K562 (cell line): ENCODE data around the gene USP13. TPM values are rescaled to one million over a fixed set of nuclear protein-coding genes. Genes with fewer than 3 reads are reported as not detected.

Source experiments
- ATAC-seq: fragments of 200-7000 bp; cut with Tn5 transposase; 3 replicates; pipeline ENCODE4 v1.9.1; 2020; ENCODE audit warnings: moderate library complexity
- BruUV-seq: library from RNA; stranded (reverse); fragments of 400-500 nt; replicated peaks from 2 replicates; lab custom pipeline; 2021; lab: Mats Ljungman, UMichigan
- CTCF ChIA-PET: fragments of 300-600 bp; formaldehyde crosslinking; extraction: SDS; loops from one replicate; lab custom pipeline; 2021; ENCODE audit warnings: low intra/inter-chr PET ratio; lab: Yijun Ruan, JAX
- POLR2A ChIA-PET: fragments of 300-600, 350-650 bp; sonication (Branson Sonifier 250); formaldehyde crosslinking; extraction: SDS; loops from one replicate; lab custom pipeline; 2021; ENCODE audit warnings: antibody characterized with exemption, inconsistent platforms; lab: Yijun Ruan, JAX
- DNase-seq, 4 experiments: peaks; one replicate each; pipeline versions ENCODE4 v3.0.0 to v3.0.0-alpha.2; 2011 to 2018; ENCODE audit warnings: low spot score in 3 of 4, mixed read lengths in 3 of 4; ENCODE audit errors: extremely low read depth in 1 of 4
- FAIRE-seq: peaks from 2 replicates; lab custom pipeline; 2011; peaks lifted over from hg19 to GRCh38; lab: Jason Lieb, UNC
- H2AFZ ChIP-seq: 2 replicates; pipeline ENCODE4 v1.6.0; 2011; ENCODE audit warnings: low read depth, low read length, control low read depth, inconsistent platforms
- H3K27ac ChIP-seq: fragments of 200-600 bp; 3 replicates; pipeline ENCODE4 v1.8.0; 2011; ENCODE audit warnings: low read depth, mild to moderate bottlenecking, control low read depth, inconsistent platforms, low read length, moderate library complexity, mixed read lengths; ENCODE audit errors: extremely low read depth
- H3K27me3 ChIP-seq, 2 experiments: fragments of 300-600 bp in 1 of 2; 2 replicates in 1 of 2; 3 replicates in 1 of 2; pipeline versions ENCODE4 v1.6.0 to v1.8.0; 2011; ENCODE audit warnings: inconsistent platforms in 2 of 2, low read length in 2 of 2, mild to moderate bottlenecking in 1 of 2, mixed read lengths in 1 of 2, moderate library complexity in 1 of 2; ENCODE audit not compliant: control insufficient read depth in 2 of 2, insufficient read depth in 2 of 2
- H3K36me3 ChIP-seq: fragments of 300-600 bp; 3 replicates; pipeline ENCODE4 v1.8.0; 2011; ENCODE audit warnings: mild to moderate bottlenecking, low read length, inconsistent platforms; ENCODE audit not compliant: control insufficient read depth, insufficient read depth
- H3K4me1 ChIP-seq, 2 experiments: fragments of 200-600 bp in 1 of 2; replicated peaks in 1 of 2; 2 replicates in 1 of 2; 3 replicates in 1 of 2; pipeline versions ENCODE4 v1.5.1 to v1.8.0; 2011; ENCODE audit warnings: inconsistent platforms in 2 of 2, low read length in 2 of 2, mild to moderate bottlenecking in 1 of 2, mixed read lengths in 1 of 2, moderate library complexity in 1 of 2; ENCODE audit not compliant: control insufficient read depth in 2 of 2, insufficient read depth in 2 of 2
- H3K4me2 ChIP-seq: 2 replicates; pipeline ENCODE4 v1.6.1; 2011; ENCODE audit warnings: low read length, control low read depth, inconsistent platforms, mixed read lengths; ENCODE audit not compliant: insufficient read depth
- H3K4me3 ChIP-seq: fragments of 200-600 bp; sonication (generic), shearing (Covaris generic); 2 replicates; pipeline ENCODE4 v1.5.1; 2016; ENCODE audit warnings: control low read depth, inconsistent platforms
- H3K79me2 ChIP-seq: fragments of 200-600 bp; 3 replicates; pipeline ENCODE4 v1.8.0; 2011; ENCODE audit warnings: low read length, inconsistent platforms; ENCODE audit not compliant: control insufficient read depth, insufficient read depth
- H3K9ac ChIP-seq, 2 experiments: 2 replicates each; pipeline versions ENCODE4 v1.6.0 to v1.6.1; 2011; ENCODE audit warnings: low read depth in 2 of 2, low read length in 2 of 2, control low read depth in 1 of 2, inconsistent platforms in 1 of 2, mild to moderate bottlenecking in 1 of 2, mixed read lengths in 1 of 2; ENCODE audit not compliant: insufficient read depth in 1 of 2
- H3K9me1 ChIP-seq: one replicate; pipeline ENCODE4 v1.6.0; 2011; ENCODE audit warnings: inconsistent platforms, mild to moderate bottlenecking, low read length, moderate library complexity; ENCODE audit not compliant: control insufficient read depth, insufficient read depth
- H3K9me3 ChIP-seq: replicated peaks from 2 replicates; pipeline ENCODE4 v1.5.1; 2011; ENCODE audit warnings: low read depth, low read length, inconsistent platforms; ENCODE audit not compliant: control insufficient read depth, insufficient read depth
- H4K20me1 ChIP-seq: replicated peaks from 2 replicates; pipeline ENCODE4 v1.6.1; 2011; ENCODE audit warnings: low read length, inconsistent platforms, mixed read lengths; ENCODE audit not compliant: control insufficient read depth, insufficient read depth
- C11orf30 ChIP-seq: fragments of 450-650 bp; IDR thresholded peaks from 2 replicates; pipeline ENCODE4 v1.6.1; 2016; ENCODE audit warnings: low read depth, mild to moderate bottlenecking
- HMGN3 ChIP-seq: IDR thresholded peaks from 2 replicates; pipeline ENCODE4 v1.6.1; 2011; ENCODE audit warnings: borderline replicate concordance, low read depth, mild to moderate bottlenecking, mixed read lengths, low read length; ENCODE audit not compliant: insufficient read length; ENCODE audit errors: extremely low read depth
- HNRNPLL ChIP-seq: fragments of 200-400 bp; formaldehyde crosslinking; IDR thresholded peaks from 2 replicates; pipeline ENCODE4 v1.6.1; 2017; ENCODE audit warnings: low read length, low read depth, mild to moderate bottlenecking; ENCODE audit not compliant: poor library complexity, severe bottlenecking
- KLF16 ChIP-seq: IDR thresholded peaks from 2 replicates; pipeline ENCODE4 v1.6.1; 2016; ENCODE audit warnings: antibody characterized with exemption
- MECOM ChIP-seq: fragments of 250-450 bp; sonication (Bioruptor Pico); IDR thresholded peaks from 2 replicates; pipeline ENCODE4 v1.8.0; 2022; ENCODE audit warnings: inconsistent platforms
- NCOA1 ChIP-seq: fragments of 450-650 bp; IDR thresholded peaks from 2 replicates; pipeline ENCODE4 v1.6.1; 2016; ENCODE audit warnings: low read depth
- NFRKB ChIP-seq: fragments of 450-650 bp; IDR thresholded peaks from 2 replicates; pipeline ENCODE4 v1.6.1; 2016; ENCODE audit warnings: low read depth
- NR2C2 ChIP-seq, 2 experiments: fragments of 200-800 bp in 1 of 2; sonication (Bioruptor generic) in 1 of 2; sonication (generic) in 1 of 2; formaldehyde crosslinking in 1 of 2; IDR thresholded peaks; 2 replicates each; pipeline versions ENCODE4 v1.6.1 to v1.8.0; 2016 to 2022; ENCODE audit warnings: mild to moderate bottlenecking in 1 of 2, missing compliant biosample characterization in 1 of 2, missing genetic modification characterization in 1 of 2, missing genetic modification reagents in 1 of 2
- PTTG1 ChIP-seq: fragments of 450-650 bp; IDR thresholded peaks from 2 replicates; pipeline ENCODE4 v1.6.1; 2016; ENCODE audit warnings: low read depth, mild to moderate bottlenecking, missing genetic modification characterization, missing compliant biosample characterization
- XRCC3 ChIP-seq: fragments of 450-650 bp; IDR thresholded peaks from 2 replicates; pipeline ENCODE4 v1.6.1; 2017; ENCODE audit warnings: mild to moderate bottlenecking, moderate library complexity
- ZBTB11 ChIP-seq, 3 experiments: fragments of 200-800 bp in 1 of 3; fragments of 250-450 bp in 1 of 3; fragments of 450-650 bp in 1 of 3; sonication (Bioruptor Pico) in 1 of 3; sonication (Bioruptor generic) in 1 of 3; formaldehyde crosslinking in 1 of 3; IDR thresholded peaks; 2 replicates each; pipeline versions ENCODE4 v1.6.1 to v1.8.0; 2016 to 2022; ENCODE audit warnings: mild to moderate bottlenecking in 2 of 3, missing genetic modification characterization in 2 of 3, missing compliant biosample characterization in 1 of 3, moderate library complexity in 1 of 3
- ZNF408 ChIP-seq: fragments of 250-450 bp; sonication (Bioruptor Pico); IDR thresholded peaks from 2 replicates; pipeline ENCODE4 v1.4.0; 2020; ENCODE audit warnings: low read depth, mild to moderate bottlenecking, moderate library complexity
- WGBS: fragments of 100-300 bp; shearing (Covaris generic); methylation state at CpG from one replicate; pipeline ENCODE4 v1.1.6; 2016; ENCODE audit warnings: low coverage, mixed read lengths; ENCODE audit not compliant: insufficient coverage; ENCODE audit errors: missing lambda C conversion rate; 5-methylcytosine and 5-hydroxymethylcytosine counted together
- in situ Hi-C: fragments of 300-500 bp; cut with MboI; formaldehyde crosslinking; loops from 4 replicates; pipeline ENCODE4 v1.15.0; 2018; ENCODE audit warnings: inconsistent platforms, mixed read lengths
- intact Hi-C: fragments of 100-400 bp; cut with micrococcal nuclease; formaldehyde crosslinking; loops from 2 replicates; pipeline ENCODE4 v1.14.2; 2022
- polyA plus RNA-seq, 8 experiments: library from polyadenylated mRNA; depleted of rRNA in 4 of 8; stranded (reverse) in 5 of 8; unstranded in 3 of 8; fragments of >200 nt; fragmentation: Nextera tagmentation in 2 of 8; fragmentation: Illumina TruSeq in 1 of 8; extraction: Ambion mirVana in 2 of 8; extraction: Trizol in 1 of 8; gene quantifications; 2 replicates each; pipeline versions ENCODE4 v1.2.1 to v1.2.3, GENCODE V29; 2011 to 2014; ENCODE audit warnings: inconsistent platforms in 1 of 8, missing spikeins in 1 of 8
- total RNA-seq, 7 experiments: library from RNA; depleted of rRNA in 6 of 7; stranded (reverse); fragments of >200 nt in 6 of 7; fragmentation: Illumina TruSeq in 2 of 7; extraction: Trizol in 2 of 7; gene quantifications; 2 replicates each; pipeline versions ENCODE4 v1.2.1 to v1.2.3, GENCODE V29; 2011 to 2021; ENCODE audit warnings: low replicate concordance in 1 of 7
- TF ChIP-seq, protein P1 (sequence below), 2 experiments: IDR thresholded peaks in 1 of 2; conservative IDR thresholded peaks in 1 of 2; 2 replicates each; pipeline ENCODE4 v1.6.1; 2016; ENCODE audit warnings: low read depth in 2 of 2, mild to moderate bottlenecking in 1 of 2, missing compliant biosample characterization in 1 of 2, missing genetic modification characterization in 1 of 2, moderate library complexity in 1 of 2
- TF ChIP-seq, protein P2 (sequence below): fragments of 450-650 bp; IDR thresholded peaks from 2 replicates; pipeline ENCODE4 v1.6.1; 2017; ENCODE audit warnings: mild to moderate bottlenecking, moderate library complexity

Gene USP13
- total and polyA plus RNA-seq, 9 of the 15 experiments (the other 6 are each of a cell fraction or from before 2014, with no cell fraction given), result 0.11 to 2.3 (median 0.51) TPM

GRCh38 chr3:179668429-179668828, 15.6 kb downstream of the USP13 start:
- DNase-seq, result no peak
- Histone ChIP-seq H3K27me3 (peaks cover 18 to 43% of the 10 kb centered on the region in 2 experiments), H2AFZ (no peak overlapping the region), H4K20me1 (0 out of 2 replicates have a peak, but pooled peaks cover 3% of the 10 kb centered on the region), H3K9me3 (no peaks in the 10 kb centered on the region), H3K4me1 (no peaks in the 10 kb centered on the region), H3K27ac (no peak overlapping the region), H3K4me3 (no peak overlapping the region), H3K9ac (no peak overlapping the region), H3K36me3 (no peaks in the 10 kb centered on the region), H3K79me2 (no peaks in the 10 kb centered on the region), H3K4me2 (no peak overlapping the region), H3K9me1 (no peaks in the 10 kb centered on the region)
- no TSS peak for BruUV-seq
- ChIA-PET CTCF (no interaction called here), POLR2A (no interaction called here)
- ATAC-seq, result no peak
- FAIRE-seq, result no peak
- intact Hi-C loops (no loop called here), in situ Hi-C loops (no loop called here)
- 10% methylated on average over 1 of the region's 1 CpG for WGBS
- no peak for TF ChIP-seq KLF16
- TF ChIP-seq, protein P1, sequence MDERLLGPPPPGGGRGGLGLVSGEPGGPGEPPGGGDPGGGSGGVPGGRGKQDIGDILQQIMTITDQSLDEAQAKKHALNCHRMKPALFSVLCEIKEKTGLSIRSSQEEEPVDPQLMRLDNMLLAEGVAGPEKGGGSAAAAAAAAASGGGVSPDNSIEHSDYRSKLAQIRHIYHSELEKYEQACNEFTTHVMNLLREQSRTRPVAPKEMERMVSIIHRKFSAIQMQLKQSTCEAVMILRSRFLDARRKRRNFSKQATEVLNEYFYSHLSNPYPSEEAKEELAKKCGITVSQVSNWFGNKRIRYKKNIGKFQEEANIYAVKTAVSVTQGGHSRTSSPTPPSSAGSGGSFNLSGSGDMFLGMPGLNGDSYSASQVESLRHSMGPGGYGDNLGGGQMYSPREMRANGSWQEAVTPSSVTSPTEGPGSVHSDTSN (CRISPR knock-in tag; IDR thresholded peaks at IDR 0.05; ENCODE audit: low read depth), result no peak
- TF ChIP-seq, protein P1 (tag; conservative IDR thresholded peaks at IDR 0.05; ENCODE audit: low read depth), result no peak
- TF ChIP-seq NCOA1, result no peak
- TF ChIP-seq HNRNPLL, result no peak
- no peak for TF ChIP-seq NR2C2 (CRISPR knock-in tag; IDR thresholded peaks at IDR 0.05)
- no peak for TF ChIP-seq NR2C2 (tag; IDR thresholded peaks at IDR 0.05)
- TF ChIP-seq C11orf30, result no peak
- no peak for TF ChIP-seq ZBTB11 (CRISPR knock-in tag; IDR thresholded peaks at IDR 0.05)
- no peak for TF ChIP-seq NFRKB
- TF ChIP-seq, protein P2, sequence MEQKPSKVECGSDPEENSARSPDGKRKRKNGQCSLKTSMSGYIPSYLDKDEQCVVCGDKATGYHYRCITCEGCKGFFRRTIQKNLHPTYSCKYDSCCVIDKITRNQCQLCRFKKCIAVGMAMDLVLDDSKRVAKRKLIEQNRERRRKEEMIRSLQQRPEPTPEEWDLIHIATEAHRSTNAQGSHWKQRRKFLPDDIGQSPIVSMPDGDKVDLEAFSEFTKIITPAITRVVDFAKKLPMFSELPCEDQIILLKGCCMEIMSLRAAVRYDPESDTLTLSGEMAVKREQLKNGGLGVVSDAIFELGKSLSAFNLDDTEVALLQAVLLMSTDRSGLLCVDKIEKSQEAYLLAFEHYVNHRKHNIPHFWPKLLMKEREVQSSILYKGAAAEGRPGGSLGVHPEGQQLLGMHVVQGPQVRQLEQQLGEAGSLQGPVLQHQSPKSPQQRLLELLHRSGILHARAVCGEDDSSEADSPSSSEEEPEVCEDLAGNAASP, result no peak
- no peak for TF ChIP-seq PTTG1
- TF ChIP-seq HMGN3, result no peak
- no peak for TF ChIP-seq XRCC3
- no peak for TF ChIP-seq MECOM (CRISPR knock-in tag)
- TF ChIP-seq ZNF408 (CRISPR knock-in tag), result no peak
